A549 (cell line): Measurements from ENCODE around the gene PSMF1.

Experiments used
- EP300 ChIP-seq, 2 experiments: fragments of >200 bp; sonication (Bioruptor Twin); formaldehyde crosslinking; IDR thresholded peaks; 2 replicates in 1 of 2; 3 replicates in 1 of 2; pipeline ENCODE4 v1.6.1; 2016 to 2017
- FOSL2 ChIP-seq, 2 experiments: fragments of 450-650 bp in 1 of 2; fragments of >200 bp in 1 of 2; sonication (Bioruptor Twin) in 1 of 2; formaldehyde crosslinking; IDR thresholded peaks; 2 replicates each; pipeline versions ENCODE4 v1.5.0 to v1.6.1; 2016 to 2020; ENCODE audit warnings: mild to moderate bottlenecking in 1 of 2, moderate library complexity in 1 of 2
- MYC ChIP-seq: IDR thresholded peaks from 2 replicates; pipeline ENCODE4 v1.6.1; 2012; ENCODE audit warnings: mild to moderate bottlenecking, inconsistent platforms, low read length, improper control_type of control experiment, borderline replicate concordance
- REST ChIP-seq: fragments of 200-600 bp; sonication (generic); IDR thresholded peaks from 2 replicates; pipeline ENCODE4 v1.6.1; 2016; ENCODE audit warnings: antibody characterized with exemption, mild to moderate bottlenecking, moderate library complexity
- RFX5 ChIP-seq: fragments of 450-650 bp; IDR thresholded peaks from 2 replicates; pipeline ENCODE4 v1.7.1; 2014; ENCODE audit warnings: antibody characterized with exemption, mild to moderate bottlenecking, moderate library complexity
- USF2 ChIP-seq: fragments of 450-650 bp; IDR thresholded peaks from 2 replicates; pipeline ENCODE4 v1.6.1; 2014; ENCODE audit warnings: antibody characterized with exemption
- TF ChIP-seq, protein P1 (sequence below): fragments of >200 bp; sonication (Bioruptor Twin); formaldehyde crosslinking; IDR thresholded peaks from 3 replicates; pipeline ENCODE4 v1.5.1; 2016

- TF ChIP-seq RFX5: no peak
- TF ChIP-seq FOSL2 (IDR thresholded peaks at IDR 0.05): no peak
- TF ChIP-seq FOSL2 (CRISPR knock-in tag; IDR thresholded peaks at IDR 0.05): no peak
- TF ChIP-seq MYC: no peak
- TF ChIP-seq, protein P1, sequence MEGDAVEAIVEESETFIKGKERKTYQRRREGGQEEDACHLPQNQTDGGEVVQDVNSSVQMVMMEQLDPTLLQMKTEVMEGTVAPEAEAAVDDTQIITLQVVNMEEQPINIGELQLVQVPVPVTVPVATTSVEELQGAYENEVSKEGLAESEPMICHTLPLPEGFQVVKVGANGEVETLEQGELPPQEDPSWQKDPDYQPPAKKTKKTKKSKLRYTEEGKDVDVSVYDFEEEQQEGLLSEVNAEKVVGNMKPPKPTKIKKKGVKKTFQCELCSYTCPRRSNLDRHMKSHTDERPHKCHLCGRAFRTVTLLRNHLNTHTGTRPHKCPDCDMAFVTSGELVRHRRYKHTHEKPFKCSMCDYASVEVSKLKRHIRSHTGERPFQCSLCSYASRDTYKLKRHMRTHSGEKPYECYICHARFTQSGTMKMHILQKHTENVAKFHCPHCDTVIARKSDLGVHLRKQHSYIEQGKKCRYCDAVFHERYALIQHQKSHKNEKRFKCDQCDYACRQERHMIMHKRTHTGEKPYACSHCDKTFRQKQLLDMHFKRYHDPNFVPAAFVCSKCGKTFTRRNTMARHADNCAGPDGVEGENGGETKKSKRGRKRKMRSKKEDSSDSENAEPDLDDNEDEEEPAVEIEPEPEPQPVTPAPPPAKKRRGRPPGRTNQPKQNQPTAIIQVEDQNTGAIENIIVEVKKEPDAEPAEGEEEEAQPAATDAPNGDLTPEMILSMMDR: no peak
- TF ChIP-seq EP300 (IDR thresholded peaks at IDR 0.05): no peak
- no peak for TF ChIP-seq REST
- no peak for TF ChIP-seq USF2
These were observed 69.9 kb downstream of the PSMF1 start for GRCh38 chr20:1188347-1188746.
